ENCODE measurements around the gene STK17B.

The STK17B gene

DNA sequence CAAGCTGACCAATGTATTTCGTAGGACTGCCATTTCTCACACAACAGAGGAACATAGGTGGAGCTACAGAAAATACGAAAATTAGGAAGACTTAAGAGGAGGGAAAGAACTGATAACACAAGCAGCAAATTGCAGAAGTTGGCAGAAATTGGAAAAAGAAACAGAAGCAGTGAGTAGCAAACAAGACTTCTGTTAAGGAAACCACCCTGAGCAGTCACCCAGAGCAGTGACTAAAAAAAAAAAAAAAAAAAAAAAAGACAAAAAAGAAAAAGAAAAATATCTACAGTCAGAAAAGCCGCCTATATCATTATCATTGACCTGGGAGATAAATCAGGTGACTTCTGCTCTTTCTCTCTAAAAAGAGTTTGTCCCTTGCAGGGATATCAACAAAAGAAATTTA lies 21.4 kb downstream of the STK17B start:
- Histone ChIP-seq H3F3A (ENCODE audit: control insufficient read depth, insufficient read depth) (peaks cover 43% of the 10 kb centered on the region), H3K79me2 (ENCODE audit: control insufficient read depth, low read length) (peaks cover 96% of the 10 kb centered on the region), H3K27me3 (ENCODE audit: control insufficient read depth, low read length) (no peaks in the 10 kb centered on the region), H4K20me1 (ENCODE audit: control insufficient read depth, insufficient read depth, low read depth, low read length) (peaks cover 6% of the 10 kb centered on the region), H3K4me2 (ENCODE audit: low read length) (peak overlapping the region; percentile 41), H3K27ac (ENCODE audit: low read depth, low read length) (peak overlapping the region; percentile 46), H3K9me3 (ENCODE audit: control insufficient read depth, insufficient read depth, low read length) (no peaks in the 10 kb centered on the region), H3K4me1 (ENCODE audit: control insufficient read depth, low read length) (peaks cover 53% of the 10 kb centered on the region), H3K4me3 (ENCODE audit: low read length) (no peak overlapping the region), H3K9me2 (replicated peaks; ENCODE audit: control insufficient read depth, low read length) (no peaks in the 10 kb centered on the region), H3K36me3 (ENCODE audit: control insufficient read depth, low read length) (peaks cover 98% of the 10 kb centered on the region)
- no peak for TF ChIP-seq EZH2phosphoT487 (IDR thresholded peaks at IDR 0.05; ENCODE audit: borderline replicate concordance, low read length)
- TF ChIP-seq, protein P1, sequence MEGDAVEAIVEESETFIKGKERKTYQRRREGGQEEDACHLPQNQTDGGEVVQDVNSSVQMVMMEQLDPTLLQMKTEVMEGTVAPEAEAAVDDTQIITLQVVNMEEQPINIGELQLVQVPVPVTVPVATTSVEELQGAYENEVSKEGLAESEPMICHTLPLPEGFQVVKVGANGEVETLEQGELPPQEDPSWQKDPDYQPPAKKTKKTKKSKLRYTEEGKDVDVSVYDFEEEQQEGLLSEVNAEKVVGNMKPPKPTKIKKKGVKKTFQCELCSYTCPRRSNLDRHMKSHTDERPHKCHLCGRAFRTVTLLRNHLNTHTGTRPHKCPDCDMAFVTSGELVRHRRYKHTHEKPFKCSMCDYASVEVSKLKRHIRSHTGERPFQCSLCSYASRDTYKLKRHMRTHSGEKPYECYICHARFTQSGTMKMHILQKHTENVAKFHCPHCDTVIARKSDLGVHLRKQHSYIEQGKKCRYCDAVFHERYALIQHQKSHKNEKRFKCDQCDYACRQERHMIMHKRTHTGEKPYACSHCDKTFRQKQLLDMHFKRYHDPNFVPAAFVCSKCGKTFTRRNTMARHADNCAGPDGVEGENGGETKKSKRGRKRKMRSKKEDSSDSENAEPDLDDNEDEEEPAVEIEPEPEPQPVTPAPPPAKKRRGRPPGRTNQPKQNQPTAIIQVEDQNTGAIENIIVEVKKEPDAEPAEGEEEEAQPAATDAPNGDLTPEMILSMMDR (IDR thresholded peaks at IDR 0.05; ENCODE audit: low read depth, low read length, poor library complexity, severe bottlenecking), result no peak

DNA sequence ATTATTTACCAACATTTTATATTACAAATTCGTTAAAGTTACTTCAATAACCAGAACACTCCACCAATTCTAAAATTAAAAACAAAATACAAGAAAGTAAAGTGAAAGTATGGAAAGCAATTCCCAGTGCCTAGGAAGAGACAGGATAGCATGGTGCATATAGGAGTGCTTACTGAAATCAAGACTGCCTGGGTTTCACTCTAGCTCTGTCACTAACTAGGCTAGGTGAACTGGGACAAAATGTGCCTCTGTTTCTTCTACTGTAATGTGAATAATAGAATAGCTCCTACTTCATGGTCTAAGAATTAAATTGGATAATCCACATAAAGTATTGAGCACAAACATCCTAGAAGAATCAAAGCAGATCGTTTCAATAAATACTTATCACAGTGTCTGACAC lies 22.6 kb downstream of the STK17B start:
- Histone ChIP-seq H3K79me2 (ENCODE audit: control insufficient read depth, low read length) (peaks cover 92% of the 10 kb centered on the region), H3K9me3 (ENCODE audit: control insufficient read depth, insufficient read depth, low read length) (no peaks in the 10 kb centered on the region), H3K4me3 (ENCODE audit: low read length) (no peak overlapping the region), H3K36me3 (ENCODE audit: control insufficient read depth, low read length) (peaks cover 96% of the 10 kb centered on the region), H4K20me1 (ENCODE audit: control insufficient read depth, insufficient read depth, low read depth, low read length) (peaks cover 3% of the 10 kb centered on the region; the same call in 1 of the 2 replicates), H3K27ac (ENCODE audit: low read depth, low read length) (no peak overlapping the region), H3K9me2 (replicated peaks; ENCODE audit: control insufficient read depth, low read length) (no peaks in the 10 kb centered on the region), H3F3A (ENCODE audit: control insufficient read depth, insufficient read depth) (peaks cover 42% of the 10 kb centered on the region), H3K4me1 (ENCODE audit: control insufficient read depth, low read length) (peaks cover 41% of the 10 kb centered on the region), H3K27me3 (ENCODE audit: control insufficient read depth, low read length) (no peaks in the 10 kb centered on the region), H3K4me2 (ENCODE audit: low read length) (no peak overlapping the region)
- no peak for TF ChIP-seq EZH2phosphoT487 (IDR thresholded peaks at IDR 0.05; ENCODE audit: borderline replicate concordance, low read length)
- TF ChIP-seq, protein P1 (IDR thresholded peaks at IDR 0.05; ENCODE audit: low read depth, low read length, poor library complexity, severe bottlenecking), result no peak

DNA sequence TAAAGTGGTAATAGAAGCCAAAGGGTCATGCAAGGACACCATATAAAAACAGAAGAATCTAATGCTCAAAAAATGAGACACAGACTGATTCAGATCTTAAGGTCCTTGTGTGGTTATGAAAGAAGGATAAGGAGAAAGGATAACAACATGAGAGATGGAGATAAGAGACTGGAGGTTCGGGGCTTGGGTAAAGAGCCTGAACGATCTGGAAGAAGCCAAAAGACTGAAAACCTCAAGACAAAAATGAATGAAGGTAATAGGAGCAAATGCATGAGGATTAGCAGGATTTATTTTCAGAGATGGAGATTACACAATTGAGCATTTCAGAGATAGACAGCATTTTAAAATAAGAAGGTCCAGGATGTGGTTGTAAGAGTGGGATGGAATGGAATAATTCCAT lies 26.1 kb downstream of the STK17B start:
- peaks cover 3% of the 10 kb centered on the region; the same call in 1 of the 2 replicates for H4K20me1 ChIP-seq (ENCODE audit: control insufficient read depth, insufficient read depth, low read depth, low read length)
- H3K79me2 ChIP-seq (ENCODE audit: control insufficient read depth, low read length), result peaks cover 86% of the 10 kb centered on the region
- peaks cover 7% of the 10 kb centered on the region for H3K4me1 ChIP-seq (ENCODE audit: control insufficient read depth, low read length)
- H3K9me2 ChIP-seq (replicated peaks; ENCODE audit: control insufficient read depth, low read length), result no peaks in the 10 kb centered on the region
- peaks cover 54% of the 10 kb centered on the region for H3F3A ChIP-seq (ENCODE audit: control insufficient read depth, insufficient read depth)
- no peaks in the 10 kb centered on the region for H3K27me3 ChIP-seq (ENCODE audit: control insufficient read depth, low read length)
- no peak overlapping the region for H3K4me2 ChIP-seq (ENCODE audit: low read length)
- no peak overlapping the region for H3K4me3 ChIP-seq (ENCODE audit: low read length)
- H3K27ac ChIP-seq (ENCODE audit: low read depth, low read length), result no peak overlapping the region
- TF ChIP-seq, protein P1 (IDR thresholded peaks at IDR 0.05; ENCODE audit: low read depth, low read length, poor library complexity, severe bottlenecking), result no peak
- no peaks in the 10 kb centered on the region for H3K9me3 ChIP-seq (ENCODE audit: control insufficient read depth, insufficient read depth, low read length)
- H3K36me3 ChIP-seq (ENCODE audit: control insufficient read depth, low read length), result peaks cover 97% of the 10 kb centered on the region
